ENCODE results near the gene ATOSA.

GRCh38 chr15:52651114-52651513, 28.1 kb downstream of the ATOSA start:
- TF ChIP-seq CTCF (conservative IDR thresholded peaks at IDR 0.05 in 1 of 2, IDR thresholded peaks at IDR 0.05 in 1 of 2; ENCODE audit: extremely low read depth in 1 of 2, insufficient read depth in 1 of 2, low read depth in 1 of 2, low read length in 2 of 2) (no peak), EZH2 (IDR thresholded peaks at IDR 0.05; ENCODE audit: borderline replicate concordance, low read length) (no peak)

Measured in mammary epithelial cell (primary cell).